ENCODE data around the gene TP73.
A peak's percentile ranks its signal among the peaks of the same experiment; 100 is the strongest.

Gene TP73

DNA sequence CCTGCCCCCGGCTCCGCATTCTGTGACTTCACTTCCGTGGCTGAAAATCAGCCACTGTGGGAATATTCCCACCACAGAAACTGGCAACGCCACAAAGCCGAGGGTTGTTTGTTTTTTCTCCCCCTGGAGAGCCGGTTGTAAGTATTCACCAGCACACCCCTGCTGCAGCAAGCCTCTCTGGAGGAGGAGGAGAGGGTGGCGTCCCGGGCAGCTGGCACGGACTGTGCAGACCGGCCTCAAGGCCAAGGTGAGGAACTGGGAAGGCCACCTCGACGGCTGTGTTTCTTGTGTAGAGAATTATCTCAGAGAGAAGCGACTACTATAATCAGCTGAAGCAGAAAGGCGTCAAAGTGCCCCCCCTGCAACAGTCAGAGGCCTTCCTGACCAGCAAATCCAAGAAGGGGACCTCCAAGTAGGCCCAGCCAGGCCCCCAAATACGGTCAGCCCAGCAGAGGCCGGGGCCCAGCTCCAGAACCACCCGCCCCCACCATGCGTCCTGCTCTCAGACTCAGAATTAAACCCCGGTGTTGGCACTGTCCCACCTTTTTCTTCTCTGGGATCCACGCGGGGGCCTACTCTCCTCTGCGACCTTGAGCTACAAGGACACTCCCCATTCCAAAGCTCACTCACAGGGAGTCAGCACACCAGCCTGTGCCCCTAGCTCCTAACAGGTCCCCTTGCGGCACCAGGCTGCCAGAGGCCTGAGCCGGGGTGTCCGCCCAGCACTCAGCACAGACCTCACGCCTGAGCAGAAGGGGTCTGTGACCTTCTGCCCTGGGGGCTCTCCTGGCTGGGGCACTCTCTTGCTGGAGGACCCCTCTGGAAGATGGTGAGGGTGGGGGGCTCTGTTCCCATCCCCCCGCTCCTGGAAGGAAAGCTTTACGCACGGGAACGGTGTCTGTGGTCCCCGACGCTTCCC, 119.1 kb downstream of the TP73 start:
- no peak for DNase-seq

DNA sequence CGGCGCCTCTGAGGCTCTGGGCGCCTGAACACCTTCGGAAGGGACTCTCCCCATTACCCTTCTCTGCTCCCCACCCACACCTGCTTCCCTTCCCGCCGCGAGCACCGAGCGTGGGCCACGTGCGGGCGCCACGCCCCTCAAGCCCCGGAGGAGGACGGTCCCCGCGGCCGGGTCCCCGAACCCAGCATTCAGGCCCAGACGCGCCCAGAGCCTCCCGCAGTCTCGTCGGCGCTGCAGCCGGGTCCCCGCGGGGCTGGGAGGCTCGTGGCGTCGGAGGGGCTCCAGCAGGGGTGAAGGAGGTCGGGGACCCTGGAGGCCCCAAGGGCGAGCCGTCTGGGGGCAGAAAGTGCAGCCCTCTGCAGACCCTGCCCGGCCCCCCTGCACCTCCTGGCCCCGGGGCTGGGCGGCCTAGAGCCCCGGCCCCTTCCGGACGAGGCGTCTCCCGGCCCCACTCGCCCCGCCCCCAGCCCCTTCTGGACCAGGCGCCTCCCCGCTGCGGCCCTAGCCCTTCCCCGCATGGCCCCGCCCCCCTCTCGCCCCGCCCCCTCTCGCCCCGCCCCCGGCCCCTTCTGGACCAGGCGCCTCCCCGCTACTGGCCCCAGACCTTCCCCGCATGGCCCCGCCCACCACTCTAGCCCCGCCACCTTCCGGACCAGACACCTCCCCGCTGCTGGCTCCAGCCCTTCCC, 119.9 kb downstream of the TP73 start:
- peak; percentile 94 for DNase-seq

DNA sequence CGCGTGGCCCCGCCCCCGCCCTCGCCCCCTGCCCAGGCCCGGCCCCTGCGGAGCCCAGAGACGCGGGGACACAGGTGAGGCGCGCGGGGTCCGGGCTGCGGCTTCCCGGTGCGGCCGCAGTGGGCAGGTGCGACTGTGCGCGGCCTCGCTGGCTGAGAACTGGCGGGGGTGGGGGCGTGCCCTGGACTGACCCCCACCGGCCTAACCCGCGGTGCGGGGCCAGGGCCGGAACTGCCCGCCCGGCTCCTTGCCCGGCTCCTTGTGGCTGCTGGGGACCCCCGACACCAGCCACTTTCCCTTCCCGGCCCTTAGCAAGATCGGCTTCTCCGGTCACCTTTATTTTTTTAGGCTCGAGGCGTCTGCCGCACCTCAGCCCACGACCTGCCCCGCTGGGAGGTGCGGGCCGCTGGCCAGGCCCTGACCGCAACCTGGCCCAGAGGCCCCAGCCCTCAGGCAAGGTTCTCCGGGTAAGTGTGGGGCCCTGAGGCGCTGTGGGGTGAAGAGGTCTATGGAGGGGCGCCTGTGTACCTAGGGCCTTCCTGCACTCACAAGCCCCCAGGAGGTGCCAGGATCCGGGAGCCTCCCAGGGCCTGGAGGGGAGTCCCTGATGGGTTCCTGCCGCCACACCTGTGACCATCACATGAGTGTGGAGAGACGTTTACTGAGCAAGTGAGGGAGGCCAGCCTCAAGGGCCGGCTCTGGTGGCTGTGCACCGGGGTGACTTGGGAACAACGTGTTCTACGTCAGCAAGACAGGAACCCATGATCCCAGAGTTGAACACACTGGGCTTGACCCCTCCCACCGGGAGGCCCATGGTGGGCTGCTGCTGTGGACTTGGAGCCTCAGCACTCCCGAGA, 120.6 kb downstream of the TP73 start, which contains the start of gene SMIM1:
SMIM1 (plus strand) TSS at position 35 of the 857 bp plus-strand sequence. CDS start 2,625 bp downstream, outside the sequence.
- no peak for DNase-seq

DNA sequence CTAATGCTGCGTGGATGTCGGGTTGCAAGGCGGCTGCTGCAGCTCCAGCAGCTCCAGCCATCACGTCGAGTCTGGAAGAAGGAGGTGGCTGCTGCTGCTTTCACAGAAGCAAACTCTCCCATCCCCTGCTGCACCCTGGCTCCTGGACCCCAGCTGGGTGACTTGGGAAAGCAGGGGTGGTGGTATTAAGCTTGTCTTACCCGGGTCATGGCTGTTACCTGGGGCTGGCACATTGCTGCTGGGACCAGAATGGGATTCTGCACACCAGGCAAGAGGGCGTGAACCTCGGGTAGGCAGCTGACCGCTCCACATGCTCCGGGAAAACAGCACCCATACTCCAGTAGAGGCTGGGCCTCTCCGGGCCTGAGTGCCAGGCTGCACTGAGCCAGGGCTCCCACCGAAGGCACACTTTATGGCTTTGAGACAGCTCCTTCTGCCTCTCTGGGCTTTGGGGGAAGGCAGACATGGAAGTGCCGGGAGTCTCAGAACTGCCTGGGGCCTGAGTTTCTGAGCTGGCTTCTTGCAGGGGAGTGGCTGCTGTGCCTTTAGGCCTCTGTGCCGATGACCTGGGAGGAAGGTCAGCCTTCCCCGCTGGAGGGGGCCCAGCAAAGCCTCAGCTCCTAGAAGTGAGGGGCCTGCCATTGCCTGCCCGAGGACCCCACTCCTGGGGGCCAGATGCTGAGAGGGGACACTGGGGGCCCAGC, 121.4 kb downstream of the TP73 start:
- no peak for DNase-seq

DNA sequence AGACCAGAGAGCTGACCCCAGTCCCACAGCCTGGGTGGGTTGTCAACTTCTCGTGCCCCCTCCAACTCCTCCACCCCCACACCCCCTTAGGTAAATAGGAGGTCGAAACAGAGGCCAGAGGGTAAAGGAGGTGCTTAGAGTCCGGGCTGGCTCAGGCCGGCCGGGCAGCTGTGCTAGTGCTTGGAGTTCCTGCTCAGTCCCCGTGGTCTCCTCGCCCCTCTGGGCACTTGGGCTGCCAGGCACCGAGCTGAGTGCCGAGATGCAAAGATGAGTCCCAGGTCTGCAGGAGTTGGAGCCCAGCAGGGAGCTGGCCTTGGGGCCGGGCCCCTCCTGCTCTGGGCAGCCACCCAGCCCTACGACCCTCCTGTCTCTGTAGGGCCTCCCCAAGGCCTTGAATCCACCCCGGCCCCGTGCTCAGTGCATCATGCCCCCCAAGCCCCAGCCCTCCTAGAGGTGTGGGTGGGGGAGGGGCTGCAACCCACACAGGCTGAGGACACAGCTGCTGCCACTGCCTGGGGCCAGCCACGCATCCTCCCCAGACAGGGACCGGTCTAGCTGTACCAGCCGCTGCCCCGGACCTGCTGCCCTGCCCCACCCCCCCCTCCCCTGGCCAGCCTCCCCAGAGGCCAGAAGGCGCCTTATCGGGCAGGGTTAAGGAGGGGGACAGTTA, 122.1 kb downstream of the TP73 start:
- no peak for DNase-seq

DNA sequence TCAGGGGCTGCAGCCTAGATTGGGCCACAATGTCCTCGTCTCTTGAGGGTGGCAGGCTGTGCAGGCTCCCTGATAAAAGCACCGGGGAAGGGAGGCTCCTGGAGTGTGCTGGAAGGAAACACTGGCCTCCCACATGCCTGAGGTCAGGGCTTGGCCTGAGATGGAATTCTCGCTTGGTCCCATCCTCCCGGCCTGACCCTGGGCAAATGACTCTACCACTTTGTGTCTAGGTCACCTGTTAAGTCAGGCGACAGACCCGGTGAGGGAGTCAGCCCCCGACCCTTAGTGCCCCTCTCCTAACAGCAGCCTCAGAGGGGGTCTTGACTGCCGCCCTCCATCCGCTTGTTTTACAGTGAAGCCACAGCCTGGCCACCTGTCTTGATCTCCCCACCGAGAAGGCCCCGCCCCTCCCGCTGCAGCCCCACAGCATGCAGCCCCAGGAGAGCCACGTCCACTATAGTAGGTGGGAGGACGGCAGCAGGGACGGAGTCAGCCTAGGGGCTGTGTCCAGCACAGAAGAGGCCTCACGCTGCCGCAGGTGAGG, 122.7 kb downstream of the TP73 start:
- DNase-seq: no peak

DNA sequence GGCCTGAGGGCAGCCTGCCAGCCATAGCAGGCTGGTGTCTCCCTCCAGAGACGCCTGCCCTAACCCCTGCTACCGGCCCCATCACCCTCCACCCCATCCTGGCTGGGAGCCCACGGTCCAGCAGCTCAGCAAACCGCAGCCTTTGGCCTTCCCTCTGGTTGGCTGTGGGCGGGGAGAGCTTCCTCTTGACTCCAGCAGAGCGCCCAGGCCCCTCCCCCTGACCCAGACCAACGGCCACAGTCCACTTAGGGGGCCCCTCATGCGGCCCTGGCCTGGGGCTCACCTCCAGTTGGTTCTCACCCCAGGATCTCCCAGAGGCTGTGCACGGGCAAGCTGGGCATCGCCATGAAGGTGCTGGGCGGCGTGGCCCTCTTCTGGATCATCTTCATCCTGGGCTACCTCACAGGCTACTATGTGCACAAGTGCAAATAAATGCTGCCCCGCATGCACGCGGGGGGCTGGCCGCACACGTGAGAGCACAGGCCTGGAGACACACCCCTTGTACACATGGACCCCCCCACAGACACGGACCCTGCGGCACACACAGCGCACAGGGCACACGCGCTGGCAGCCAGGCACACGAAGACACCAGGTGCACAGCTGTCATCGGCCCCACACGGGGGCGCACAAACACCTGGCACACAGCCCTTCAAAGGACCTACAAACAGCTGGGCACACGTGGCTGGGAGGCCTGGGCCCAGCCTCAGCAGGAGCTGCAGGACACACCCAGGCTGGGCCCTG, 123.3 kb downstream of the TP73 start:
- DNase-seq: peak; percentile 73

DNA sequence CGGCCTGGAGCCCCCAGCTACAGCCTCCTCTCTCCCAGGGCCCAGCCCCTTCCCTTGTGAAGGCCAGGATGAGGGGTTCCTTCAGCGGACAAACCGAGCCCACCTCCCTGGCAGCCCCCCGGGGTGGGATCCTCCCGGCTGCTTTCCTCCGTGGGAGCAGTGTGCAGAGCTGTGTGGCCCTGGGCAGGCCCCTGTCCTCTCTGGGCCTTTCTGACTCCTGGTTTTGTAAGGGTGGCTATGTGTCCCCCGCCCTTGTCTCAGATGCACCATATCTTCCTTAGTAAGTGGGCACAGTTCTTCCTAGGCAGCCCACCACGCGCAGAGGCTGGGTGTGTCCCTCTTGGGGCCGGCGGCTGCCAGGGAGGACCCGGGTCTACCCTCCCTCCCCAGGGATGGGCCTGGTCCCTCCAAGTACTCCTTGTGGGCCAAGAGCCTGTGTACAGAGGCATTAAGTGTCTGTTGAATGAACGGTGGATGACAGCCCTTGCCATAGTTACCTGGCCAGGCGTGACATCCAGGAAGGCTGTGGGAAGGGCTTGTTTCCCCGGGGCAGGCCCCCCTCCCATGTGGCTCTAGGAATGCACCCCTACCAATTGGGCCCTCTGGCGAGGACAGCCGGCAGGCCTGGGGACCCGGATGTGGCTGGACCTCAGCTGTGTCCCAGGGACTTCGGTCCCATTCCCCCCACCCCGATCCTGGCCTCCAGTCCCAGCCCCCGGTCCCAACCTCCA, 124.1 kb downstream of the TP73 start:
- no peak for DNase-seq

DNA sequence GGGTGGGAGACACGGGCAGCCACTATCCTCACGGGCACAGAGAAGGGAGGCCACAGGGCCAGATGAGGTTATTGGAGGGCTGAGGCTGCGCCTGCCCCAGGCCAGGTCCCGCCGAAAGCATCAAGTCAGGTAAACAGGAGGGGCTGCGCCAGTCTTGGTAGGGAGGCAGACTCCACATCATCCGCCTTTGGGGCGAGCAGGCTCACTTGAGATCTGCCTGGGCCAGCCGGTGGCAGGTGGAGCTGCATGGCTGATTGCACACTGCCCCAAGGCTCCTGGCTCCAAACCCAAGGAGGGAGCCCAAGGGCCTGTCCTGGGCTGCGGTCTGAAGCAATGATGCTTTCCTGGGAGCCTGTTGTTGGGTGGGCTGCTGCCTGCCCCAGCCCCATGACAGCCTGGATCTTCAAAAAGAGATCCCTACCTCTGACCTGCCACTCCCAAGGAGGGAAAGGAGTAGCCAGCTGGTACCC, 124.8 kb downstream of the TP73 start:
- DNase-seq: no peak

DNA sequence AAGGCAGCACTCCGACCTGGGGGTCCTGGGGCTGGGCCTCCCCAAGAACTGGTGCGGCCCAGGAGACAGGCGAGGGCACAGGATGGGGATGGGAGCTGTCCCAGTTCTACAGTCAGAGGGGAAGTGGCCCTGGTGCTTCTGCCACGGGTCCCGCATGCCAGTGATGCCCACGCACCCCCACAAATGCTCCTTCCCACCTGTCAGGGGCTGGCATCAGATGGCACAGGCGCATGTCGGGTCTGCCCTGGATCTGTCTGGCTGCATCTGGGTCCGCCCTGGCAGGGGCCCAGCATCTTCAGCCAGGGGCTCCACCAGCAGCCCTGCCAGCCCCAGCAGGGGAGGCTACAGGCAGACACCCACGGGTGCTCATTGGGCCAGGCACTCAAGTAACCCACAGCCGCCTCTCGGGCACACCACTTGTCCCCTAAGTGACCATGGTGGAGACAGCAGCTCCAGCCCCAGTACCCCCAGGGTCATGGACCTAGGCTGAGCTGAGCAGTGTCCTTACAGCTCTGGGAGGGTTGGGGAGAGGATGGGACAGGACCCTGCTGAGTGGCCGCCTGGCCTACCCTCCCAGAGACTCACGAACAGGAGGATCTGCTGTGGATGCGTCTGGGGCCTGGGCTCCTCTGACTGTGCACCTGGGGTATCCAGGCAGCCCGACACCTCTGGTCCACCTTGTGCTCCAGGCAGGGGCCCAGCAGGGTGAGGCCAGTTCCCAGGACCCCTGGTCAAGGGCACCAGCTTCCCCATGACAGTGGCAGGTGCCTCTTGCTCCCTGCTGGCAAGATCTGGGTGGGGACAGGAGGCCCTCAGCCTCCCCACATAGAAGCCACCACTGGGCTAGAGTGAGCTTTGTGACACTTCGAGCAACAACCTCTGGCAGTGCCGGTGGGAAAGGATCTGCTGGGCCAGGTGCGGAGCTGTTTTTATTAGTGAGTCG, 125.6 kb downstream of the TP73 start:
- DNase-seq: no peak

DNA sequence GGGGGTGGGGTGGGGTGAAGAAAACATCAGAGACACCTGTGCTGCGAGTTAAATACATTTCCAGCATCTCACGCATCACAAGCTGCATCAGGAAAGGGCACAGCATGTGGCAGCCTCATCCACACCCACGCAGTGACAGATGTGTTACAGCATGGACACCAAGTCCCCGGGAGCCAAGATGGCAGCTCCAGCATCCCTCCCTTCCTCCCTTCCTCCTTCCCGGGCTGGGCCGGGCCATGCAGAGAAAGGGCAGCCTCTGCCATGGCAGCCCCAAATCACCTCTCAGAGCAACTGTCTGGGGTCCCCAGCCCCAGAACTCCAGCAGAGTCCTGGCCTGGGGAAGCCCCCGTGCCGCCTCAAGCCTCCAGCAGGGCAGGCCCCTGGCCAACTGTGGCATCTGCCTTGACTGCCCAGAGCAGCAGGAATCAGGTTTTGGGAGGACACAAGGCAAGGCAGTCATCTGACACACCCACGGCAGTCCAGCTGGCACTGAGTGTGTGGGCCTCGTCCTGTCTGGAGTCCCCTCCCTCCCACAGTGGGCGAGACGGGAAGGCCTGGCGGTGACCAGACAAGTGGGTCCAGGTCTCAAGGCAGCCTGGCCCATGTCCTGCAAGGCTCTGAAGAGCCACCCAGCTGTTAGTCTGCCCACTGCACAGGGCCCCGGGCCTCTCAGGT, 126.4 kb downstream of the TP73 start:
- no peak for DNase-seq

DNA sequence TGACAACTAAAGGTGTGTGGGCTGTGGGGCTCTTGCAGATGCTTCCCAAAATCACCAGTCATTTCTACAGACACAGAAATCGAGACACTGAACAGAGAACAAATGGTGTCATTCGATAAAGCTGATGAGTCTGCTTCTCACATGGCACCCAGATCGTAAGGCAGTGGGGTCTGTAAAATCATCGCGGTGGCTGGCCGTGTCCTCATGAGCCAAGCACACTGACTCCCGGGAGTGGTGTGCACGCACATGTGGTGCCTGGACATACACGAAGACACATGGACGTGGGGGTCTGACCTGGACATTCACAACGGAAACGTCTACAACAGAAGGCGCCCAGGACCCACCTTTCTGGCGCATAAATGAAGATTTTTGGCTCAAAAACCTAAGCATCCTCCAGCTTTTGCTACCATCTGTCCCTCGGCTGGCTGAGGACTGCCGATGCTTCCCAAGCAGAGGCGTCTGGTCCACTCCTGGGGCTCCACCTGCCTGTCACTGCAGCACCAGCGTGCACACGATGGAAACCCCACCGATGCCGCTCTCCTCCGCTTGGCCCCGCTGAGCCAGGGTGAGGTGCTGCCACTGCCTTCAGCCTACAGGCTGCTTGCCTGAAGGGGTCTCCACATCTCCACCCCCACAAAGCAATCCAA, 127.1 kb downstream of the TP73 start:
- no peak for DNase-seq

DNA sequence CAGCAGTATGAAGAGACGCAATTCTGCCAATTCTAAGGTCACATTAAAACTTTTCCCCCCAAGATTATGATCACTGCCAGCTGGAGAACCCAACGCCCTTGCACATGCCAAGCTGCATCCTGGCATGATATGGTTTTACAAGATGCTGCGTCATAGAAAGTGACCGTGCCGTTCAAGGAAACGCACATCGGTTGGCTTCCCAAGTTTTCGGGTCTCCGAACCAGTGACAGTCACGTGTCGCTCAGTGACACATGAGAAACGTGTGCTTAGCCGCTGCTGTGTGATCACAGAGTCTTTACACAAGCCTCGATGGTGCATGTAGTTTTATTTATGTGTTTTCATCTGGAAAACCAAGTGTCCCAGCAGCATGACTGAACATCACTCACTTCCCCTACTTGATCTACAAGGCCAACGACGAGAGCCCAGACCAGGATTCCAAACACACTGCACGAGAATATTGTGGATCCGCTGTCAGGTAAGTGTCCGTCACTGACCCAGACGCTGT, 127.6 kb downstream of the TP73 start:
- DNase-seq: no peak

DNA sequence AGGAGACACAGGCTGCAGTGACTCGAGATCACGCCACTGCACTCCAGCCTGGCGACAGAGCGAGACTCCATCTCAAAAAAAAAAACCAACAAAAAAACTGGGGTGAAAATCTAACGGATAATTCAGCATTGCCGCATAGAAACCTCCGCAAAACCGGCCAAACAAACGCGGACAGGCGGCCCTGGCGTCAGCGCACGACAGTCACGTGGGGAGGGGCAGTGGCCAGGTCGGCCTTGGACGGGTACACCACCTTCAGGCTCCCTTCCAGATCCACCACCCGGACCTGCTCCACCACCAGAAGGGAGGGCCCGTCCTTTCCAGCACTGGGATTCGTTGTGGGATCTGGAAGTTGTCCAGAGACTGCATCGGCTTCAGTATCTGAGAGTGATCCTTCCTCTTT, 128.6 kb downstream of the TP73 start:
- DNase-seq: no peak

DNA sequence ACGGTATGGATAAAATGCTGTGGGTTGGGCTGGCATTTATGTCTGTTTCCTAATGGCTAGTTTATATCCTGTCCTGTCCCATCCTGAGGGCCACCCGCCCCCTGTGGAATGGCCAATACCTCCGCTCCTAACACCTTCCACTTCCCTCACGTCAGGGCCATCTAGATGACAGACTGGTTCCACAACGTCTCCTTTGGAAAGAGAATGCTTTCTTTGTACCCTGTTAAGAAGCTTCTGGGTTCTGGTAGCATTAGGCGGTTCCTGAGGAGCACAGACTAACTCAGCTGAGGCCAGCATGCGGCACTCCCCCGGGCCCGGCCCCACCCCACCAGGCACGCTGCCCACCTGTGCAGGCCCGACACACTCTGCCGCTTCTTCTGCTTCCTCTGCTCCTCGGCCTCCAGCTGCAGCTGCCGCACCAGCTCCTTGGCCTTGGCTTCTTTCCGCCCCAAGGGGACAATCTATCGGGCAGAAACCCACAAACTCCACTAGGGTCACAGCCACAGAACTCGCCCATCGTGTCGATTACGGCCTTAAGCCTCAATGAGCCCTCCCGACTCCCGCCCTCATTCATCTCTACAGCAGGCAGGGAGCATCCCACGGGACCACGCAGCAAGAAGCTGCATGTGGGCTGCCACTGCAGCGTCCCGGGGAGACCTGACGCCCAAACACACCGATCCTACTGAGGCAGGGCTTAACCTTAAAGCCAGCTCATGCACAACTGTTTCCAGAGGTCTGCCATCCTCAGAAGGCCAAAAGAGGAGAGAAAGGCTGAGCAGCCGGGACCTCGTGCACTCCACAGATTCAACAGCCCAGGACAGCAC, 131.5 kb downstream of the TP73 start:
- no peak for DNase-seq

DNA sequence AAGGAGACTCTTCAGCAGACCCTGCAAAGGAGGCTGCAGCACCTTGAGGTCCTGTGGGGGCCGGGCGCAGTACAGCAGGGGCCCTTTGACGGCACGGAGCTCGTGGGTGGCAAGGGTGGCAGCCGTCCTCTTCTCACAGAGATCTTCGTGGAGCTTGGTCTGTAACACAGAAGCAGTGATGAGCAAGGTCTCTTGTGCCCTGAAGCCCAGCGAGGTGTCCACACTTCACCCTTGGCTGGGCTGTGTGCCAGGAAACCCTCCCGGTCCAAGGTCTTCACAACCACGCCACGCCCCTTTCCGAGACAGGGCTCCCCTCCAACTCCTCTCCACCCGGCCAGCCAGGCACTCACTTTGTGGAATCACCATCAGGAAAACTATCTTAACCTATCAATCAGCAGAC, 132.7 kb downstream of the TP73 start:
- no peak for DNase-seq
